HG03342 (cell line): ENCODE data around the gene BLTP3B.
"Not testable (repeated sequence)": the region's sequence is repeated elsewhere in the genome, so short reads cannot be mapped to it uniquely, and the experiment has no call there.

Experiments
- ATAC-seq: cut with Tn5 transposase; IDR thresholded peaks from one replicate; pipeline ENCODE4 v1.9.1; 2021; ENCODE audit warnings: mild to moderate bottlenecking, moderate library complexity; ENCODE audit not compliant: unreplicated experiment

Gene BLTP3B, protein sequence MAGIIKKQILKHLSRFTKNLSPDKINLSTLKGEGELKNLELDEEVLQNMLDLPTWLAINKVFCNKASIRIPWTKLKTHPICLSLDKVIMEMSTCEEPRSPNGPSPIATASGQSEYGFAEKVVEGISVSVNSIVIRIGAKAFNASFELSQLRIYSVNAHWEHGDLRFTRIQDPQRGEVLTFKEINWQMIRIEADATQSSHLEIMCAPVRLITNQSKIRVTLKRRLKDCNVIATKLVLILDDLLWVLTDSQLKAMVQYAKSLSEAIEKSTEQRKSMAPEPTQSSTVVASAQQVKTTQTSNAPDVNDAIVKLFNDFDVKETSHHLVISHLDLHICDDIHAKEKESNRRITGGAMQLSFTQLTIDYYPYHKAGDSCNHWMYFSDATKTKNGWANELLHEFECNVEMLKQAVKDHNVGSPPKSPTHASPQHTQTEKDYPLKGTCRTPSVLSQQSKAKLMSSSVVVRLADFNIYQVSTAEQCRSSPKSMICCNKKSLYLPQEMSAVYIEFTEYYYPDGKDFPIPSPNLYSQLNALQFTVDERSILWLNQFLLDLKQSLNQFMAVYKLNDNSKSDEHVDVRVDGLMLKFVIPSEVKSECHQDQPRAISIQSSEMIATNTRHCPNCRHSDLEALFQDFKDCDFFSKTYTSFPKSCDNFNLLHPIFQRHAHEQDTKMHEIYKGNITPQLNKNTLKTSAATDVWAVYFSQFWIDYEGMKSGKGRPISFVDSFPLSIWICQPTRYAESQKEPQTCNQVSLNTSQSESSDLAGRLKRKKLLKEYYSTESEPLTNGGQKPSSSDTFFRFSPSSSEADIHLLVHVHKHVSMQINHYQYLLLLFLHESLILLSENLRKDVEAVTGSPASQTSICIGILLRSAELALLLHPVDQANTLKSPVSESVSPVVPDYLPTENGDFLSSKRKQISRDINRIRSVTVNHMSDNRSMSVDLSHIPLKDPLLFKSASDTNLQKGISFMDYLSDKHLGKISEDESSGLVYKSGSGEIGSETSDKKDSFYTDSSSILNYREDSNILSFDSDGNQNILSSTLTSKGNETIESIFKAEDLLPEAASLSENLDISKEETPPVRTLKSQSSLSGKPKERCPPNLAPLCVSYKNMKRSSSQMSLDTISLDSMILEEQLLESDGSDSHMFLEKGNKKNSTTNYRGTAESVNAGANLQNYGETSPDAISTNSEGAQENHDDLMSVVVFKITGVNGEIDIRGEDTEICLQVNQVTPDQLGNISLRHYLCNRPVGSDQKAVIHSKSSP (N-terminal part only)

DNA sequence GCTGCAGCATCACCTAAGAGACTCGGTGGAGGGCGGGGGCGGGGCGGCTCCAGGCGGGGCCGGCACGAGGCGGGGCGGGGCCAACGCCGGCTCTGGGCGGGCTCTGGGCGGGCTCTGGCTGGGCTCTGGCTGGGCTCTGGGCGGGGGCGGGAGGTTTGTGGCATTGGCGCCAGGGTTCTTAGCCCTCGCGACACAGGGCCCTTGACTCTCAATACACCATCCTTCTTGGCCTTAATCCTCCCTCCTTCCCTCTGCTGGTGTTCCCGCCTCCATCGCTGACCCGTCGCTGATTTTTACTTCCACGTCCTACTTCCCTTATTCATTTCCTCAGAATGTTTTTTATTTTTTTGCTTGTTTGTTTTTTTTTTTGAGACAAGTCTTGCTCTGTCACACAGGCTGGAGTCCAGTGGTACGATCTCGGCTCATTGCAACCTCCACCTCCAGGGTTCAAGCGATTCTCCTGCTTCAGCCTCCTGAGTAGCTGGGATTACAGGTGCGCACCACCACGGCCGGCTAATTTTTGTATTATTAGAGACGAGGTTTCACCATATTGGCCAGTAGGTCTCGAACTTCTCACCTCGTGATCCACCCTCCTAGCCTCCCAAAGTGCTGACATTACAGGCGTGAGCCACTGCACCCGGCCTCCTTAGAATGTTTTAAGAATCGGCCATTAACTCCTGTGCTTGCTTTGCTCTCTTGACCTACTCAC is at the start of gene BLTP3B:
TSS of gene BLTP3B (minus strand) at position 24 of the 709 bp plus-strand sequence. CDS start 239 bp downstream, outside the sequence.
- peak; percentile 66 for ATAC-seq

DNA sequence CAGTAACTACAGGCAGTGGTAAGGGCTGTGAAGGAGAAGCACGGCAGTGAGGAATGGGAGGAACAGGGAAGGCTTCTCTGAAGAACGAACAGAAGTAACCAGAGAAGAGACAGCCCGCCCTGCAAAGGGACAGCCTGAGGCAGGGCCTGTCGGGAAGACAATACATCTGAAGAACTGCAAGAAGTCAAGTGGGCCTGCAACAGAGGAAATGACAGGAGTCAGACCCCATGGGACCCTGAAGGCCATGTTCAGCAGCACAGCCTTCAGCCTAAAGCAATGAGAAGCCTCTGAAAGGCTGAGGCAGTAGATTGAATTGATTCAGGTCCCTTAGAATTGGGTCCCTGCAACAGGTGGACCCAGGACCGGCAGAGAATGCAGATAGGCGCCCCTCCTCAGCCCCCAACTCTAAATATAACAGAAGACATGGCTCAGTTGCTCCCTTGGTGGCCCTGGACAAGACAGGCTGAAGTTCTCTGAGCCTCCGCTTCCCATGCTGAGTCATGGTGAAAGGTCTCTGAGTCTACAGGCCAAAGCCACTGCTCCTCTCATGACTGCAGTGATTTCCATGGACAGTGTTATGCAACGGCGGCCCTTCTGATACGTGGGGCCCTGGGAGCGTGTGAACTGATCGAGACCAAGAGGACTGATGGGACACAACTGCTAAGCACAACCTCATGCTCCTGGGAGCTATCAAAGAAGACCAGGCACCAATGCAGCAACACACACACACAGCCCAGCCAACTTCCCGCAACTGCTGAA is 47.1 kb upstream of the BLTP3B start:
- no peak for ATAC-seq

GRCh38 chr12:100188888-100189635 is 46.4 kb upstream of the BLTP3B start:
- ATAC-seq, result not testable (repeated sequence)

DNA sequence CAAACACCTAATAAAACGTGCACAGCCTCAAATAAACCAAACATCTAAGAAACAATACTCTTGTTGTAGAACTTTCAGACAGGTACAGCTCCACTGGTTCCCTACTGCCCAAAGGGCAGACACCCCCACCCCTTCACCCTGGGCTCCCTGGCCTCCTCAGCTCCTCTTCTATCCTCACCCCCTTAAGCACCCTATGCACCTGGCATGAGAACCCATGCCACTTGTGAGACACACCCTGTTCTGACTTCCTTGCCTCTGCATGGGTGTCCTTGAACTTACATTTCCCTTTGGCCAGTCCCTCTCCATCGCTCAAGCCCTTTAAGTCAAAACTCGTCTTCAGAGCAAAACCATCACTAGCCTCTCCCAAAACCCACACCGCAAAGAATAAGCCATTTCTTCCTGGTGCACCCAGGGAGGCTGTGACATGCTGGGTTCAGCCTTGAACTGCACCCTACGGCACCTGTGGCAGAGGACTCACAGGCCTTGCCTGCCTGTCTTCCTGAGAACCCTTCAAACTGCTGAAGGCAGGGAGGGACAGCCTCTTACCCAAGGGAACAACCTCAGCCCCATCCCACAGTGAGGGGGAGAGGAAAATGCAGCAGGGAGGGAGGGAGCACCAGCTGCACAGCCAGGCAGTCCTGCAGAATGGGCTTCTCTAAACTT is 45.3 kb upstream of the BLTP3B start:
- no peak for ATAC-seq

DNA sequence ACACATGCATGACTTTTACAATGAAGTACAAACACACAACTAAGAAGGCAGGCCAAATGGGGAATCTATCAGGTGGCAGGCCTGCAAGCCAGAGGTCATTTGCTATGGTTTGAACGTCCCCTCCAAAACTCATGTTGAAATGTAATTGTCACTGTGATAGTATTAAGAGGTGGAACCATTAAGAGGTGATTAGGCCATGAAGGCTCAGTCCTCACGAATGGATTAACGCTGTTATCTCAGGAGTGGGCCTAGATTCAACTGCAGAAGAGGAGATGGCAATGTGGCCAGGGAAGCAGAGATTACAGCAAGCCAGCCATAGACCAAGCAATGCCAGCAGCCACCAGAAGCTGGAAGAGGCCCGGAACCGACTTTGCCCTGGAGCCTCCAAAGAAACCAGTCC is 44.4 kb upstream of the BLTP3B start:
- ATAC-seq, result no peak

DNA sequence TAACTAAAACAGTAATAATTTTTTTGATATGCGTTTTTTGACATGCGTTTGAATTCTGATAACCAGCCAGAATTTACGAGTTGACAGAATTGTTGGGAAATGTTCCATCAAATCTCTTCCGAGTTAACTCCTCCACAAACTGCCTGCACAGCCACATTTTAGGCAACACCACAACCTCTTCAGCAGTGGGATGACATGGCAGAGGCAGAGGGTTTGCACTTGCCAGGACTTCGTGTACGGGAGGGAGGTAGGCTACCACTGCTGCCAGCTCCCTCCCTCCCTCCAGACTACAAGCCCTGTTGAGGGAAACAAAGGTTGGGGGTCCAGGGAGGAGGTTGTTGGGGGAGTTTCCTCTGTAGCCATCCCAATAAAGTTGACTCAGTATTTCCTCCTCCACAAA is 43.4 kb upstream of the BLTP3B start:
- no peak for ATAC-seq

DNA sequence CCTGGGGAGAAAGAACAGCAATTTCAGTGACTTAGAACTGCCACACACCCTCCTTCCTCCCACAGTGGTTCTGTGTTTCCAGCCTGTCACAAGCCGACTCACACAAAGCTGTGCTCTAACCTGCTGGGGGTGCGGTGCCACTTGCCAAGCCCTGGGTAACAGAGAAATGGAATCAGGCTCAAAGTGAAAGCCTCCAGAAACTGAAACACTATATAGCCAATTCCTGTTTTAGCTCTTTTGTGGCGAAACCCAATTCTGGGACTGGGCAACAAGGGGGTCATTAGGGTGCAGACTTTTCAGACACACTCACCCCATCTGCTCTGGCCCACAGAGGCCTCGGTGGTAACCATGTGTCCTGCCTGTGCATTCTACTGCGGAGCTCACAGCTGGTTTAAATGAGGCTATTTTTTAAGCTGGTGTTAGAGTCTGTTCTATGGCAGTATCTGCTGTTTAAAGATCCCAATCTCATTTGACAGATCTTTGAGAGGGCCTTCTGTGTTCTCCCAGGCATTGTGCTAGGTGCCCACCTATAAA is 42.8 kb upstream of the BLTP3B start:
- ATAC-seq, result peak; percentile 84

DNA sequence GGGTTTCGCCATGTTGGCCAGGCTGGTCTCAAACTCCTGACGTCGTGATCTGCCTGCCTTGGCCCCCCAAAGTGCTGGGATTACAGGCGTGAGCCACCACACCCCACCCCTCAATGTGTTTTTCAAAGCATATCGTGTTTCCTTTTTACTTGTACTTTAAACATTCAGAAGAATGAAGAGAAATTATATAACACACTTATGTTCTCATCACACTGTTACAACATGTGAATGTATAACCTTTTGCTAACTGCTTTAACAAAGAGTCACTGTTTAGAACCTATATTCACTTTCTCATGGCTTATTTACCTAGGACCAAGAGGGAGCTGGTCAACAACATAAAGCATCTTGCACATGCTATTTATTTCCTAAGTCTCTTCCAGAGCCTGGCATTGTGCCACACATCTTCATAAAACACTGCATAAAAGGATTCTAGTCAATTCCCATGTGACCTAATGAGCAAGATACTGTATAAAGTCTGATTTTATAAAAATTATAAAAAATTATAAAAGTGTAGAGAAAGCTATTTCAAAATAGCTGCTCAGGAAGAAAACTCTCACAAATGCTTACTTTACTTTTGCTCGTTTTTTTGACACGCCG is 42.0 kb upstream of the BLTP3B start:
- ATAC-seq, result no peak

- no peak for ATAC-seq
These were observed 36.6 kb upstream of the BLTP3B start for GRCh38 chr12:100179252-100179651.

GRCh38 chr12:100176493-100176892 is 33.8 kb upstream of the BLTP3B start:
- not testable (repeated sequence) for ATAC-seq

DNA sequence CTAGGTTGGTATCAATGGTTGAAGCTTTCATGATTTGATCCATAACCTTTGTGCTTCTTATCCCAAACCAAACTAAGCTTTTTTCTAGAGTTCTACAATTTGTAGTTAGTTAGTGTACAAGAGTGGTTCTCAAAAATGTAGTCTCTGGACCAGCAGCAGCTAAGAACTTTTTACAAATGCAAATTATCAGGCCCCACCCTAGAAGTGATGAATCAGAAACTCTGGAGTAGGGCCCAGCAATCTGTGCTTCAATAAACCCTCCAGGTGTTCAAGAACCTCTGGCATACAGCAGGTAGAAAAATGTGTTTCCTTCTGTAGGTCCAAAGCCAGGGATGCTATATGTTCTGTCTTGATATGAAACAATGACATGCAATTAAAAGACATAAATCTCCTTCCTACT is 31.8 kb upstream of the BLTP3B start:
- no peak for ATAC-seq

- no peak for ATAC-seq
These were observed 30.4 kb upstream of the BLTP3B start for GRCh38 chr12:100173111-100173510.

- no peak for ATAC-seq
These were observed 28.6 kb upstream of the BLTP3B start for GRCh38 chr12:100171248-100171647.

GRCh38 chr12:100170313-100170858 is 27.7 kb upstream of the BLTP3B start:
- ATAC-seq, result no peak

GRCh38 chr12:100169345-100169744 is 26.7 kb upstream of the BLTP3B start:
- ATAC-seq, result no peak

- ATAC-seq, result no peak
These were observed 25.9 kb upstream of the BLTP3B start for GRCh38 chr12:100168562-100168961.

DNA sequence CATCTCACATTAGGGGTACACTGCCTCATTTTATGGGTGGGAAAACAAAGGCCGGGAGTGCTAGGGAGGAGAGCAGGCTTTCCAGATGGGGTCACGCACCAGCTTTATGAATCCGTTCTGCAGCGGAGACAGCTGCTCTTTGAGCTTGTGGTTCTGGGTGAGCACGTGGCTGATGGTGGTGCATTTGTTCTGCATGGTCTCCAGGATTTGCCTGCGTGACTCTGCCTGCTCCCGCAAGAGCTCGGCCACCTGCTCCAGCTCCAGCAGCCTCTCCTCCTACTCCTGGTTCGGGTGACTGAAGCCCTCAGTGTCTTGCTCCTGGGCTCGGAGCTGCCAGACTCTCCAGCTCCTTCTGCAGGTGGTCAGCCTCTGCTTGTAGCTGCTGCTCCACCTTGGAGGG is 23.6 kb upstream of the BLTP3B start:
- no peak for ATAC-seq

DNA sequence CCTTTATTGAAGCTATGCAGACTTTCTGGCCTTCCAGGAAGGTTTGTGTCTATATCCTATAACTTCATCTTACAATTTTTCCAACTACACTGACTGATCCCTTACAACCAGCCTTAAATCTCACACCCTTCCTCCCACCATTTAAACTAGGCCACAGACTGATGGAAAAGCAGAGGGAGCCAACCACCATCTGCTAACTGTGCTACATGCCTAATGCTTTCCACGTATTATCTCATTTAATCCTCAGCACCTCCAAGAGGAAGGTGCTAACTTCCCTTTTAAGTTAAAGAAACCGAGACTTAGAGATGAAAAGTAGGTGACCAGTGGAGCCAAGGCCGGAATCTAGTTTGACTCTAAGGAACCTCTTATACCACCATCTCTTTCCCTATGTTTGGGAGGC is 22.7 kb upstream of the BLTP3B start:
- no peak for ATAC-seq
